HepG2 (cell line): Measurements from ENCODE around the gene RREB1. TPM values are rescaled to one million over a fixed set of nuclear protein-coding genes. Genes with fewer than 3 reads are reported as not detected.

Source experiments
- ATAC-seq: fragments of 200-7000 bp; cut with Tn5 transposase; 3 replicates; pipeline ENCODE4 v1.9.1; 2020; ENCODE audit warnings: mild to moderate bottlenecking, moderate library complexity
- BruUV-seq: library from RNA; stranded (reverse); fragments of 400-500 nt; replicated peaks from 2 replicates; lab custom pipeline; 2021; lab: Mats Ljungman, UMichigan
- CTCF ChIA-PET: fragments of 300-600 bp; formaldehyde crosslinking; extraction: SDS; loops from one replicate; lab custom pipeline; 2021; ENCODE audit warnings: low total read pairs, inconsistent platforms, low intra/inter-chr PET ratio; lab: Yijun Ruan, JAX
- POLR2A ChIA-PET: fragments of 350-600 bp; sonication (Branson Sonifier 250); formaldehyde crosslinking; loops from one replicate; lab custom pipeline; 2020; ENCODE audit warnings: antibody characterized with exemption, inconsistent platforms; lab: Yijun Ruan, JAX
- DNase-seq: peaks from one replicate; pipeline ENCODE4 v3.0.0-alpha.2; 2015; ENCODE audit warnings: low spot score
- FAIRE-seq: peaks from 3 replicates; lab custom pipeline; 2011; peaks lifted over from hg19 to GRCh38; lab: Jason Lieb, UNC
- H2AFZ ChIP-seq: one replicate; pipeline ENCODE4 v1.6.1; 2011; ENCODE audit warnings: low read length, inconsistent platforms
- H3K27ac ChIP-seq: fragments of 300-600 bp; 3 replicates; pipeline ENCODE4 v1.8.0; 2011; ENCODE audit warnings: mixed run types, mild to moderate bottlenecking, mixed read lengths, low read length, inconsistent platforms; ENCODE audit not compliant: insufficient read depth; ENCODE audit errors: extremely low read length
- H3K27me3 ChIP-seq, 2 experiments: fragments of 200-600 bp in 1 of 2; 2 replicates in 1 of 2; 3 replicates in 1 of 2; pipeline versions ENCODE4 v1.6.0 to v1.8.0; 2011; ENCODE audit warnings: low read length in 2 of 2, mild to moderate bottlenecking in 2 of 2, moderate library complexity in 2 of 2, inconsistent platforms in 1 of 2; ENCODE audit not compliant: insufficient read depth in 2 of 2, control insufficient read depth in 1 of 2
- H3K36me3 ChIP-seq, 2 experiments: fragments of 200-600 bp in 1 of 2; replicated peaks in 1 of 2; 2 replicates in 1 of 2; 3 replicates in 1 of 2; pipeline versions ENCODE4 v1.5.1 to v1.8.0; 2011; ENCODE audit warnings: low read length in 2 of 2, inconsistent platforms in 1 of 2; ENCODE audit not compliant: insufficient read depth in 2 of 2, control insufficient read depth in 1 of 2
- H3K4me1 ChIP-seq: 2 replicates; pipeline ENCODE4 v1.5.1; 2012; ENCODE audit warnings: low read length, inconsistent platforms; ENCODE audit not compliant: insufficient read depth
- H3K4me2 ChIP-seq: 2 replicates; pipeline ENCODE4 v1.6.0; 2011; ENCODE audit warnings: low read depth, low read length, inconsistent platforms
- H3K4me3 ChIP-seq, 3 experiments: fragments of 200-600 bp in 1 of 3; sonication (generic), shearing (Covaris generic) in 1 of 3; replicated peaks in 1 of 3; 2 replicates each; pipeline ENCODE4 v1.5.1; 2011 to 2016; ENCODE audit warnings: low read length in 3 of 3, inconsistent platforms in 2 of 3, low read depth in 2 of 3, mild to moderate bottlenecking in 2 of 3, control low read depth in 1 of 3, mixed read lengths in 1 of 3; ENCODE audit not compliant: insufficient read depth in 1 of 3
- H3K79me2 ChIP-seq: one replicate; pipeline ENCODE4 v1.6.1; 2011; ENCODE audit warnings: low read length, inconsistent platforms; ENCODE audit not compliant: insufficient read depth
- H3K9ac ChIP-seq: 2 replicates; pipeline ENCODE4 v1.6.0; 2011; ENCODE audit warnings: mild to moderate bottlenecking, low read depth, low read length, inconsistent platforms; ENCODE audit not compliant: insufficient read depth
- H3K9me3 ChIP-seq: 2 replicates; pipeline ENCODE4 v1.5.1; 2012; ENCODE audit warnings: mild to moderate bottlenecking, low read length
- H4K20me1 ChIP-seq: 2 replicates; pipeline ENCODE4 v1.6.0; 2011; ENCODE audit warnings: inconsistent platforms, mild to moderate bottlenecking, low read length, moderate library complexity; ENCODE audit not compliant: insufficient read depth
- PHF8 ChIP-seq: sonication (generic); formaldehyde crosslinking; IDR thresholded peaks from 2 replicates; pipeline ENCODE4 v1.5.0; 2020; ENCODE audit warnings: missing genetic modification reagents
- RBM22 ChIP-seq: fragments of 200-400 bp; formaldehyde crosslinking; optimal IDR thresholded peaks from 2 replicates; pipeline ENCODE3; 2017; ENCODE audit warnings: mild to moderate bottlenecking, low read length, moderate library complexity
- SRSF1 ChIP-seq: fragments of 200-400 bp; formaldehyde crosslinking; optimal IDR thresholded peaks from 2 replicates; pipeline ENCODE3; 2017; ENCODE audit warnings: mild to moderate bottlenecking, low read depth, low read length, moderate library complexity
- ZNF232 ChIP-seq: sonication (generic); formaldehyde crosslinking; IDR thresholded peaks from 2 replicates; pipeline ENCODE4 v1.4.0; 2020; ENCODE audit warnings: missing genetic modification reagents, borderline replicate concordance
- WGBS: methylation state at CpG from one replicate; pipeline ENCODE4 v1.1.6; 2017; ENCODE audit warnings: low lambda C conversion rate; 5-methylcytosine and 5-hydroxymethylcytosine counted together
- in situ Hi-C: cut with HindIII; loops from 2 replicates; pipeline ENCODE4 v1.10.0; 2017; ENCODE audit warnings: low pct_unique_long_range_greater_than_20kb; ENCODE audit not compliant: extremely low pct_ligation_motif_present
- intact Hi-C: fragments of 100-400 bp; cut with micrococcal nuclease; formaldehyde crosslinking; loops from one replicate; pipeline ENCODE4 v1.10.0; 2022; ENCODE audit not compliant: unreplicated experiment
- polyA plus RNA-seq, 8 experiments: library from polyadenylated mRNA; depleted of rRNA in 3 of 8; stranded (reverse) in 7 of 8; unstranded in 1 of 8; fragments of >200 nt; fragmentation: Illumina TruSeq in 4 of 8; extraction: Trizol in 4 of 8; gene quantifications; 2 replicates each; pipeline versions ENCODE4 v1.2.1 to v1.2.3, GENCODE V29; 2011 to 2016; ENCODE audit warnings: low read depth in 4 of 8, missing spikeins in 1 of 8, mixed read lengths in 1 of 8; ENCODE audit not compliant: insufficient read depth in 1 of 8
- total RNA-seq, 5 experiments: library from RNA; depleted of rRNA; stranded (reverse); fragments of >200 nt; fragmentation: Illumina TruSeq; extraction: Trizol; gene quantifications; 2 replicates each; pipeline ENCODE4 v1.2.3, GENCODE V29; 2016; ENCODE audit warnings: low read depth in 1 of 5

RREB1 gene
- total and polyA plus RNA-seq, 2 of the 13 experiments (the other 11 are each of a cell fraction or from before 2014, with no cell fraction given) = 6.1 to 23.2 TPM

DNA sequence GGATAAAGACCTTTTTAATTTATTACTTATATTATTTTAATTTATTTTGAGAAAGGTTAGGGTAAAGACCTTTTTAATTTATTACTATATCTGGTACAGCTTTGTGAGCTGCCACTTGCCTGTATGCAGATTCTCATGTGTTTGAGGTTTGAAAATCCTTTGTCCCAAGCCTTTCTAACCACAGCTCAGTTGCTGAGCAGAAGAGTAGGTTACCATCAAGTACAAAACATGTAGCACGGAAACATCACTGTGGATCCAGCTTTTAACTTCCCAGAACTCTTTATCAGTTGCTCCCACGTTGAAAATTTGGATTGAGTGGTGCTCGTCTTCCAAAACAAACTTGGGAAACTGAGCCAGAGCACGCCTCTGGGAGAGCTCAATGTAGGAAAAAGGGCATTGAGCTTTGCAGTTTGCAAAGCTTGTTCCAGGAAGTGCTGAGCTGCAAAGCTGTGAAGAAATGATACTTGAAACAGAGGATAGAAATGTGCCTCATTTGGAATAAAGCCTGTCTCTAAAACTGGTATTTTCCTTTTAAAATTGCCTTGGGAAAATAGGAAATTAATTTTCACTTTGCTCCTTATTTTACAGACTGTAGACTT is 89.0 kb downstream of the RREB1 start:
- no peak overlapping the region for H3K27ac ChIP-seq
- peaks cover 32% of the 10 kb centered on the region for H3K79me2 ChIP-seq

DNA sequence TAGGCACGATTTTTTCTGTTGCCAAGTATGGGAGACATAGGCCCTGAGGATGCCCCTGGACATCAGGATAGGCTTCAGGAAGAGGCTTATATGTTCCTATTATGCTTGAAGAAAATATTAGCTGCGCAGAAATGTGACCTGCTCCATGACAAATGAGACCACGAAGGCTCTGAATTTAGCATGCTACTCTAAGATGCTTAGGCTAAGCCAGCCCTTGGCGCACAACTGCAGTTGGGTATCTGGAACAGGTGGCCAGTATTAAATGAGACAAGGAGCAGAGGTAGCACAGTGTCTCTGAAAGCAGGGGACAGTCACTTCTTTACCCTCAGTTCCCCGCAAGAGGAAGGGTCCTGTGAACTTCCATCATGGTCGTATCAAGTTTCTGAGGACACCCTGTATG is 90.0 kb downstream of the RREB1 start:
- in situ Hi-C loops (no loop called here), intact Hi-C loops (no loop called here)
- Histone ChIP-seq H3K4me2 (no peak overlapping the region), H3K9ac (no peak overlapping the region), H3K4me3 (no peak overlapping the region), H4K20me1 (no peaks in the 10 kb centered on the region; the same call in 1 of the 2 replicates), H3K27ac (no peak overlapping the region), H3K4me1 (peaks cover 42% of the 10 kb centered on the region), H3K9me3 (no peaks in the 10 kb centered on the region), H3K79me2 (peaks cover 39% of the 10 kb centered on the region), H2AFZ (no peak overlapping the region), H3K36me3 (peaks cover 18 to 57% of the 10 kb centered on the region in 2 experiments), H3K27me3 (no peaks in the 10 kb centered on the region)
- FAIRE-seq (no peak), DNase-seq (no peak), ATAC-seq (no peak)
- WGBS = 97% methylated on average over 6 of the region's 6 CpGs
- CTCF ChIA-PET = no interaction called here
- TF ChIP-seq RBM22 (peak; percentile 48), ZNF232 (no peak), SRSF1 (no peak)
- no TSS peak for BruUV-seq
- POLR2A ChIA-PET = no interaction called here

More for the DNA sequence above, 89.0 kb downstream of the RREB1 start:
- ATAC-seq = no peak
- Histone ChIP-seq H3K36me3 (peaks cover 15 to 57% of the 10 kb centered on the region in 2 experiments), H3K4me1 (peaks cover 39% of the 10 kb centered on the region), H4K20me1 (no peaks in the 10 kb centered on the region; the same call in 1 of the 2 replicates), H3K27me3 (no peaks in the 10 kb centered on the region), H2AFZ (no peak overlapping the region)
- DNase-seq = no peak
- no TSS peak for BruUV-seq
- 94% methylated on average over 4 of the region's 4 CpGs for WGBS
- intact Hi-C loops (no loop called here), in situ Hi-C loops (no loop called here)
- POLR2A ChIA-PET = no interaction called here
- TF ChIP-seq PHF8 (no peak), RBM22 (peak; percentile 54)
- TF ChIP-seq, all 625 proteins: peak for 1
- FAIRE-seq = no peak
- no peaks in the 10 kb centered on the region for H3K9me3 ChIP-seq
- no peak overlapping the region for H3K9ac ChIP-seq
- CTCF ChIA-PET = no interaction called here
- no peak overlapping the region for H3K4me3 ChIP-seq
- H3K4me2 ChIP-seq = no peak overlapping the region
